GM18499 (cell line): Measurements from ENCODE around the gene CLNS1A.
"Not testable (repeated sequence)": the region's sequence is repeated elsewhere in the genome, so short reads cannot be mapped to it uniquely, and the experiment has no call there.

Experiments
- ATAC-seq: cut with Tn5 transposase; IDR thresholded peaks from one replicate; pipeline ENCODE4 v1.9.1; 2021; ENCODE audit warnings: moderate number of reproducible peaks; ENCODE audit not compliant: insufficient read depth, unreplicated experiment

Gene CLNS1A

DNA sequence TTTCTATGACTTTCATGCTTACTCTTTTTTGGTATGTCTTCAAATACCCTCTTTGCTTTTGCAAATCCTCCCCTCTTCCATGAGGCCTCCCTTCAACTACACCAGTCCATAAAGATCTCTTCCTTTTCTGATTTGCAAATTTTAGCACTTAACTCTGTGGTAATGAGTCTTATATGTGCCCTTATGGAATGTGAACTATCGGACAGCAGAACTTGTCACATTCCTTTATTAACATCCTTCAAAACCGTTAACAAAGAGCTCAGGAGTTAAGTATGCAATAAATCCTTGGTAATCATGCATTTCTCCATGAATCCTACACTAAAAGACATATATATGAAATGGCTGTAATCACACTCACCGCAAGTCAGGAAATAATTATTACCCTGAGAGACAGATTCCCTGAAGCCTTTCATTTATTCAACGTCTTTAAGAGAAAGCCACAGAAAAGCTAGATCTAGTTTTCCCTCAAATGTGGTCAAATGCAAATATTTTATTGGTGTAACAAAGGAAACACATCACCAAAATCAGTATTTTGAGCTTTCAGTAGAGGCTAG lies 7.4 kb downstream of the CLNS1A start:
- no peak for ATAC-seq

DNA sequence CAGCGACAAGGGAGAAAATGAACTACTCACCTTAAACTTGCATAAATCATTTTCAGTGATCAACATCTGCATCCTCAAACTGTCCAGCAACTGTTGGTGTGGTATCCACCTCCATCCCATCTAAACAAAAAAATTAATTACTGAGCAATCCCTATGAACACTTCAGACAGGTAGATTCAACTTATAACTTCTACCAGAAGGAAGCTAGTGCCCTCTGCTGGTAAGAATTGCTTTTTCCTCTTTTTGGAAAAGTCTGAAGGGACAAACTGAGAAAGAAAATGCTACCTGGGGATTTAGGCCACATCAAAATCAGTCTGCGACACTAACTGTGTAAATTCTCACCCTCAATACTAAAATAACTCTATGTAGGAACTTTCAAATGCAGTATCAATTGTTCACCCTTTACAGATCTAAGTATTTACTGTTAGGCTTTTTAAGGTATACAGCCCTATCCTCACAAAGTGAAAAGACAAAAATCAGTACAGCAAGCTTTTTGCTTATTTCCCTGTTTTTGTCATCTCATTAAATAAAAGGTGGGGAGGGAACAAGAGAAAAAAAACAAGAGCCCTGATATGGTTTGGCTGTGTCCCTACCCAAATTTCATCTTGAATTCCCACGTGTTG lies 17.9 kb downstream of the CLNS1A start:
- ATAC-seq: no peak

DNA sequence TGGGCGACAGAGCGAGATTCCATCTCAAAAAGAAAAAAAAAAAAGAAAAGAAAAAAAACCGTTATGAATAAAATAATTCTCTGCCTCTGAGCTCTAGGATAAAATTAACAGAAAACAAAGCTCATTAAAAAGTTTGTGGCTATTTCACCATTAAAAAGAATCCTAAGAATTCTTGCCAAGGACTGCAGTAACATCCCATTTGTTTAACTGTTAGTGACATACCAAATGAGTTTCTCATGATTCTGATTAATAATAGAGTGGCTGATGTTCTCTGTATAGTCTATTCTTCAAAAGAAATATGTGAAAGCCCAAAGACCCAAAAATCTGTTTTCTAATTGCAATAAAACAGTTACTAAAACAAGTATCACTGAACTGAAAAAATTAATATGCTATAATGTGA lies 19.7 kb downstream of the CLNS1A start:
- no peak for ATAC-seq

DNA sequence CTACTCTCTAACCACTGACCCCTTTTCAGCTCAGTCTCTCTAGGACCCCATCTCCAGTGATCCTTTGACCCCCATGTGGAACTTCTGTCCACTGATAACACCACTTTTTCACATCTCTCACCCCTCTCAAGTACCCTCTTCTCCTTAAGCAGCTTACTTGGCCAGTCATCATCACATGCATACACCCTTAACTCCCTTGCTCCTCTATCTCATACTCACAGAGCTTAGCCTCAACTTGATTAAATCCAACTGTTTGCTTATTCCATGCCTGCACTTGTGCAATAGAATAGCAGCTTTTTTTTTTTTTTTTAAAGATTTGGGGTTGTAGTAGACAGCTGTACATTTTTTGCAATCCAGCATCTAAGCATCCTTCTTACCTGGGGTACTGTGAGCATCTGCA lies 25.7 kb downstream of the CLNS1A start:
- ATAC-seq: no peak

DNA sequence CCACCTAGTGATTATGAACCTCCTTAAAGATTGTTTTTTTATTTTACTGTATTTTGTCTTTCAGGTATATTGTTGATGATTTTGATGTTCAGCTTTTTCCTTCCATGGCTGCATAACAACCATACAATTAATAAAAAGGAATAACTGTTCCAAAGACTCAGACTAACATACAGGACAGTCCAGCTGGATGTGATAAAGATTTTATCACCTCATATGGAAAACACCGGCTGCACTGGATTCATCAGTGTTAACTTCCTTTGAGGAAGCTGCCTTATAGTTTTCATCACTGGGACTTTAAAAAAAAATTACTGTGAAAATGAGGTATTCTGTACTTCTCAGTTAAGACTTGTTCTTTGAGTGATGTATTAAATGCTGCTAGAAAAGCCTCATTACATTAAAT lies 28.4 kb downstream of the CLNS1A start:
- no peak for ATAC-seq

DNA sequence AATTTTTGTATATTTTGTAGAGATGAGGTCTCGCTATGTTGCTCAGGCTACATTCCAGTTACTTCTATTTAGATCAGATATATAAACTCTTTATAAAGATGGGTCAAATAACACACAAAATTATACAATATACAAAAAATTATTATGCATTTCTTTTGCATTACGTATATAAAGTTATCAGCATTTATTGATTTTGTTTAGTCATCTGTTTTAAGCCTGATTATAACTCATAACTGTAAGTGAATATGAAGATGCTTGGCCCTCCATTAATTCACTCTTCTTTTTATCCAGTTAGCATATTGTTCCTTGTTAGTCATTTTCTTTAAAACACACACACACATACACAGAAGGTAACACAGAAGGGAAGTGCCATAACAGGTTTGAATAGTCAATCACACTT lies 33.3 kb downstream of the CLNS1A start:
- no peak for ATAC-seq

DNA sequence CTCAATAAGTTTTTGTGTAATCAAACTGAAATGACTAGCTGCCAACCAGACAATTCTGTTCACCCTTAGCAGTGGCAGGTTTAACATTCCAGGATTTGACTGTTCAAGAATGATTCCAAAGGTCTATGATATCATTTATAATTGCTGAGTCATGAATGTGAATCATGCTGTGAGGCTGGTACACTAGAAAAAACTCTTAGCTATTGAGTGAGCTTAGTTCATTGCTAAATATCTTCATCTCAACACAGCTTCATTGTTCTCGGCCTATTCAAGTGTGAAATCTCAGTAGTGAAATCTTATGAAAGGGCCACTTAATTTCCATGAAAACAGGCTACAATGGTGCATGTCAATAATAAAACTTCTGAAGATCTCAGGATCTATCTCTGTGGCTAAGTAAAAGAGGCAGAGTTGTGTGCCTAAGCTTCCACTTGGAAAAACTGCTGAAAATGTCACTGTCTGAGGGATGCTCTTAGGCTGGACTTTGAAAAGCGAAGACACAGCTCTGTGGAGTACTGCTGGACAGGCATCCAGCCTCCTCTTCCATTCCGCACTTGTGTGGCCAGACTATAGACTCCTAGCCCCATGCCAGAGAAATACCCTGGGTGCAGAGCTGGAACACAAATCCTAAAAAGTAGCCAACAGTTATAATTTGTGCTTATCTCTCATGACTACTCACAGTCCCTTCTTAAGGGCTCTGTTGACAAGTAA lies 35.1 kb downstream of the CLNS1A start:
- no peak for ATAC-seq

DNA sequence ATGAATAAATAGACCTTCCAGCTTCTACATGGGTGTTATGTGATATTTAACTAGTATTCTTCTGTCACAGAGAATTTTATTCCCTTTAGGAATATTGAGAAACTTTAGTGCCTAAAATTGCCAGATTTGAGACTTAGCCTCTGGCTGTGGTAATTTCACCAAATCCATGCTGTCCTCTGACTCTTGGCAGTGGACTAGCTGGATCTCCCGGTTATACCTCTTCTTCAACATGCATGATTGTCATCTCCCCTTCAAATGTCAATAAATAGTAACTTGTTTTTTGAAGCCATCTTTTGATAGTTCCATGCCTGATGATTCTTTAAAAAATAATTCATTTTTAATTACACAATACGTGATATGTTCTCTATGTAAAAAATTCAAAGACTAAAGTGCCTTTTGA lies 39.4 kb downstream of the CLNS1A start:
- ATAC-seq: no peak

DNA sequence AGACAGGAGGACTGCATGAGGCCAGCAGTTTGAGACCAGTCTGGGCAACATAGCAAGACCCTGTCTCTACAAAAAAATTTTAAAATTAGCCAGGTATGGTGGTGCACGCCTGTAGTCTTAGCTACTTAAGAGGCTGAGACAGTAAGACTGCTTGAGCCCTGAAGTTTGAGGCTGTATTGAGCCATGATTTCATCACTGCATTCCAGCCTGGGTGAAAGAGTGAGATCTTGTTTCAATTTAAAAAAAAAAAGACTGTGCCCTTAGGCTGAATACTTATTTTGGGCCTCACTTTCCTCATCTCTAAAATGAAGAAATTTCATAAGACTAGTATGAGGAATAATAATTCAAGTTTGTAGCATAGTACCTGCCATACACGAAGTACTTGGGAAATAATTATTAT lies 41.0 kb downstream of the CLNS1A start:
- ATAC-seq: no peak

DNA sequence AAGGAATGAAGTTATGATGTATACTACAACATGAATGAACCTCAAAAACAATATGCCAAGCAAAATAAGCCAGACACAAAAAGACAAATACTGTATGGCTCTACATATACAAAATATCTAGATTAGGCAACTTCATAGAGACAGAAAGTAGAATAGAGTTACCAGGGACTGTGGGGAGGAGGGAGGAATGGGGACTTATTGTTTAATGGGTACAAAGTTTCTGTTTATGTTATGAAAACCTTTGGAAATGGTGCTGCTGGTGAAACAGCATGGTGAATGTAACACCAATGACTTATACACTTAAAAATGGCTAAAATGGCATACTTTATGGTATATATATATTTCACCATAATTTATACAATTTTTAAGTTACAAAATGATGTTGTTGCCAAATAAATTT lies 43.7 kb downstream of the CLNS1A start:
- no peak for ATAC-seq

DNA sequence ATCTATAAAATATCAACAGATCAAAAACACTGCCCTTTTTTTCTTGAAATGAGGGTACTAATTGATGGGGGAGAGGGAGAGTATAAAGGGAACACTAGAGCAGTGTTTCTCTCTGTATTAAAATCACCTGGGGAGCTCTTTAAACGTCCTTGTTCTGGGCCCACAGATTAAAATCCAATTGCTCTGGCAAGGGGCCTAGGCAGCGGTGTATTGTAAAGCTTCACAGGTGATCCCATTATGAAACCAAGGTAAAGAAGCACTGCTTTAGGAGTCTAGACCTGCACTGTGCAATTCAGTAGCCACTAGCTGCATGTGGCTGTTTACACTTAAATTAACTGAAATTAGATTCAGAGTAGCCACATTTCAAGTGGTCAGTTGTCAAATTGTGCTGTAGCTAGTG lies 44.9 kb downstream of the CLNS1A start:
- no peak for ATAC-seq

DNA sequence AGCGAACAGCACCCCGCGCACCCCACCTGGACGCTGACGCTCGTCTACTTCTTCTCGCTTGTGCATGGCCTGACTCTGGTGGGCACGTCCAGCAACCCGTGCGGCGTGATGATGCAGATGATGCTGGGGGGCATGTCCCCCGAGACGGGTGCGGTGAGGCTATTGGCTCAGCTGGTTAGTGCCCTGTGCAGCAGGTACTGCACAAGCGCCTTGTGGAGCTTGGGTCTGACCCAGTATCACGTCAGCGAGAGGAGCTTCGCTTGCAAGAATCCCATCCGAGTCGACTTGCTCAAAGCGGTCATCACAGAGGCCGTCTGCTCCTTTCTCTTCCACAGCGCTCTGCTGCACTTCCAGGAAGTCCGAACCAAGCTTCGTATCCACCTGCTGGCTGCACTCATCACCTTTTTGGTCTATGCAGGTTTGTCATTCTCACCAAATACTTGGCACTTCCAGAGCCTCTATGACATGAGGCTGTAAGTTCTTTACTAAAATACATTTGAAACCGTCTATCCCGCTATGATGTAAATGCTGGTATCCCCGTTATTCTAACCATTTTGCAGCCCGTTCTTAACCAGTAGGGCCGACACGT lies 47.3 kb downstream of the CLNS1A start:
- no peak for ATAC-seq

DNA sequence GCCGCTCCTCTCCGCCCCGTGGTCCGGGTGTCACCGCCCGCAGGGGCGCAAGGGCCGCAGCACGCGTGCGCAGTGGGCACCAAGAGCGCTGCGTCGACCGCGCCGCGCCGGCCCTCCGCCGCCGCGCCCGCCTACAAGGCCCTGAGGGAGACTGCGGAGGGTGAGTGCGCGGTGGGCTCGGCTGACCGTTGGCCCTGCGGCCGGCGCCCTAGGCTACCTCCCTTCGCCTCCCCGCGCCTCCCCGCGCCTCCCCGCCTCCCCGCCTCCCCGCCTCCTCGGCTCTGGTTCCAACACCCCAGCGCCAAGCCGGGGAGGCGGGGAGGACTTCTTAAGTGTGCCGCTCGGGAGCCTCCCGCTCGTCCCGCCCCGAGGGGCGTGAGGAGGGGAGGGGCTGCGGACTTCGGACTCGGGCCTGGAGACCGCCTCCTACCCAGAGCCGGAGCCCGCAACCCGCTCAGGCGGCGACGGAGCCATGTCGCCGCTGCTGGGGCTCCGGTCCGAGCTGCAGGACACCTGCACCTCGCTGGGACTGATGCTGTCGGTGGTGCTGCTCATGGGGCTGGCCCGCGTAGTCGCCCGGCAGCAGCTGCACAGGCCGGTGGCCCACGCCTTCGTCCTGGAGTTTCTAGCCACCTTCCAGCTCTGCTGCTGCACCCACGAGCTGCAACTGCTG lies 47.9 kb downstream of the CLNS1A start, which contains the start of gene AQP11:
Gene AQP11 (plus strand): TSS at position 433 of the 673 bp plus-strand sequence. CDS start 40 bp downstream, at position 473.
- ATAC-seq: peak; percentile 50

DNA sequence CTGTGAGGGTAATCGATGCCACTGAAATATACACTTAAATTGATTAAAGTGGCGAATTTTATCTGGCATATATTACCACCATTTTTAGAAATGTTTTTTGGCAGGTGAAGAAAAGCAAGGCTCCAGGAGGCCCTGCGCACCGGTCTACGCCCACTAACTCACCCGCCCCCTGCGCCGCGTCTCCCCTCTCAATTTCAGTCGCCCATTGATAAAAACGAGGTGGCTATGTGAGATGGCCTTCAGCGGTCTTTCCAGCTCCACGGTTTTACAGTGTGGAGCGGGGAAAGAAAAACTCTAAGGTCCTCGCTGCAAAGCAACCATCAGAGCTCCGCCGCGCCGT lies 48.4 kb downstream of the CLNS1A start:
- ATAC-seq: peak; percentile 10

DNA sequence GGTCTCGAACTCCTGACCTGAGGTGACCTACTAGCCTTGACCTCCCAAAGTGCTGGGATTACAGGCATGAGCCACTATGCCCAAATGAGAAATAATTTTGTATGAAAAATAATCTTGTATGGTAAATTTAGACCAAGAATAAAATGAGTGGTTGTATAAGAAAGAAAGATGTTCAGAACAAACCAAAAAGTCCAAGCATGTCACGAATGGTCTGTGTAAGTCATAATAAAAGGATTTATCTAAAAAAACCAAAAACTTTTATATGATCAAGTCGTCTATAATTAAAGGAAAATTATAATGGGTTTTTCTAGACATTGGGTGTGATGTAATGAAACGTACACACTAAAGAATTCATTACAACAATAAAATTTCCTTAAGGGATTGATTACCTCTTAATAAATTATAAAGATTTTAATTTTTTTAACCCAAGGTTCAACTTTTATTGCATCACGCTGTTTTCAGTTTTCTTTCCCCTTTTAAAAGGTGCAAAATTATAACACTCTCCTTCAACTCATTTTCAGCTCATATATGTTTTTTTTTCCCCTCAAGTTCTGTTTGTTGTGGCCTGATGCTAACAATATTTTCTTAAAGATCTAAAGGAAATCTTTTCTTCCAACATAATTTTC lies 56.8 kb downstream of the CLNS1A start:
- ATAC-seq: no peak

DNA sequence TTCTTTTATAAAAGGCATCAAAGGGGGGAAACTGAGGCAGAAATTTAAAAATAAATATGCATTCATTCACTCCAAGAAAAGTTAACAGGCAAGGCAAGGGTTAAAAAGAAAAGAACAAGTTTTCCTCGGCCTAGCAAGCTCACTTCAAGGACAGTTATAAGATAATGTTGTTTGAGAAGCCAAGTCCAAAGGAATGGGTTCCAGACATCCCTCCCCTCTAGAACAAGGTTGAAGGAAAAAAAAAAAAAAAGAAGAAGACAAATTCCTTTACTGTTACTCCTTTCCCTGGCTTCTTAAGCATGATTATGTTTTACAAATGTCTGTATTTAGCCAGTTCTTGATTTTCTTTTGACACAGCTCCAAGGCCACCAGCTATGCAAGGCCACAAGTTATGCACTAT lies 62.2 kb downstream of the CLNS1A start:
- not testable (repeated sequence) for ATAC-seq

DNA sequence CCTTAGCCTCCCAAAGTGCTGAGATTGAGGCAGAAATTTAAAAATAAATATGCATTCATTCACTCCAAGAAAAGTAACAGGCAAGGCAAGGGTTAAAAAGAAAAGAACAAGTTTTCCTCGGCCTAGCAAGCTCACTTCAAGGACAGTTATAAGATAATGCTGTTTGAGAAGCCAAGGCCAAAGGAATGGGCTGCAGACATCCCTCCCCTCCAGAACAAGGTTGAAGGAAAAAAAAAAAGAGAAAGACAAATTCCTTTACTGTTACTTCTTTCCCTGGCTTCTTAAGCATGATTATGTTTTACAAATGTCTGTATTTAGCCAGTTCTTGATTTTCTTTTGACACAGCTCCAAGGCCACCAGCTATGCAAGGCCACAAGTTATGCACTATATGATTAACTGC lies 66.7 kb downstream of the CLNS1A start:
- ATAC-seq: not testable (repeated sequence)

DNA sequence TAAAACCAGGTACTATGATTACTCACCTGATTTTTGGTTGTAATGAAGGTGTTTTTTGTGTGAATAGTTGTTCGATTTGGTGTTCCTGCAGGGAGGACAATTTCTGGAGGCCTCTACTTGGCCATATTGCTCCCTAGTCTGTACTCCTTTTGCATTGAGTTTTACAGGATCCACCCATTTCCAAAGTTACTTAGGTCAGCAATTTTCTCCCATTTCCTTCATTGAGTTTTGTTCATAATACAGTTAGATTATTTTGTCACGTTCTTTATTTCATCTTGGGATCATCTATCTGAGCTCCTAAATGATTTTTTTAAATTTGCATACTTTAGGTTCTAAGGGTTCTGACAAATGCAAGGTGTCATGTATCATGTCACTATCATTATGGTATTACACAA lies 67.9 kb downstream of the CLNS1A start:
- ATAC-seq: no peak

DNA sequence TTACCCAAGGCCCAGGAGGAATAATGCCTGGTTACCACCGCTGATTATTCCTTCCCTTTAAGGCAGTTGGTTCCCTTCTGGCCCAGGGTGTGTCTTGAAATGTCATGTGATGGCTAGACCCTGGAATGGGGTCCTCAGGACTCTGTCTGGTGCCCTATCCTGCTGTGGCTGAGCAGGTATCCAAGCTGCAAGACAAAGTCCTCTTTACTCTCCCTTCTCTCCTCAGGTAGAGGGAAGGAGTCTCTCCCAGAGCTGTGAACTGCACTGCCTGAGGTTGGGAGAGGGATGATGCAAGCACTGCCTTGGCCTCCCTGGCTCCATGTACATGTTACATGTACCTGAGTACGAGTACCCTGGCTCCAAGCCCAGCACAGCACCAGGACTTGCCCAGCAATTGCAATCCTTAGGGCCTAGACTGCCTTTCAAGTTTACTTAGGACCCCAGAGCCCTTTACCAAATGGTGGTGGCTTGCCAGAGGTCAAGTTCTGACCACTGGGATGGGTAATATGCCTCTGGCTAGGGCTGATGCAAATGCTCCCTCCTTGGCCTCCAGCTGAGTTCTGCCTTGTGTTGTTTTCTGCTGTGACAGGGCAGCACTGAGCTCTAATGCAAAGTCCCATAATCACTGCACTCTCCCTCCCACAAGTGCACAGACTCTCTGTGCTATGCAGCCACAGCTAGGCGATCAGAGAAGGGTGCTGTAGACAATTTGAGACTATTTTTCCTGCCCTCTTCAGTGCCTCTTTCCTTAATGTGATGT lies 68.5 kb downstream of the CLNS1A start:
- ATAC-seq: no peak

DNA sequence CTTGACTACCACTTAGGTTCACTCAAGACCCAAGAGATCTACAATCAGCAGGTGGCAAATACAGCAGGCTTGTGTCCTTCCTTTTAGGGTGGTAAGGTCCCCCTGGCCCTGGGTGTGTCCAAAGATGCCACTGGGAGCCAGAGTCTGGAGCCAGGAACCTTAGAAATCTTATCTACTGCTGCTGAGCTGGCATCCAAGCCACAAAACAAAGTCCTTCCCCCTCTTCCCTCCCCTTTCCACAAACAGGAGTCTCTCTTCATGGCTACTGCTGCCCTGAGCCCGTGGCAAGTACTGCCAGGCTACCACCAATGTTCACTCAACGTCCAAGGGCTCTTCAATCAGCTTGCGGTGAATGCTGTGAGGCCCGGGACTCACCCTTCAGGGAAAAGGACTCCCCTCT lies 69.3 kb downstream of the CLNS1A start:
- no peak for ATAC-seq
